ENCODE results near the gene RUNX1. TPM values are rescaled to one million over a fixed set of nuclear protein-coding genes. Genes with fewer than 3 reads are reported as not detected.

RUNX1 gene
- total and polyA plus RNA-seq, 2 donors (not counting 1 experiment from before 2014, with no cell fraction given): 26.3 to 73.0 TPM

DNA sequence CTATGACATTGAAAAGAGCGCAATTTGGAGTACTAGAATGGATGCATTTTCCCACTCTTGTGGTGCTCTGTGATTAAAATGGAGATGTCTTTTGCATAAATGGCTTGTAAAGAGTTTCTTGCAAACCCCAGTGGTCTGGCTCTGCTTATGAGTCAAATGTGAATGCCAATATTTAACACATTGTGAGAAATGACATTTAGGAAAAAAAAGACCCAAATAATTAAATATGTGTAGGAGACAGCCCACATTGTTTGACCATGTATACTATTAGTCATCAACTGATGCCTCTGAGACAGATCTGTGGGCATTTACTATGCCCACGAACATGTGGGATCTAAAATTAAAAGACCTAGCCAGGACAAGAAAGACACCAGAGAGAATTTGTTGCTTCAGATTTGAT, 22.2 kb upstream of the RUNX1 start:
- POLR2A ChIA-PET: no interaction called here
- no peak overlapping the region for H3K9ac ChIP-seq (ENCODE audit: low read length)
- no peak for TF ChIP-seq EZH2 (IDR thresholded peaks at IDR 0.05; ENCODE audit: borderline replicate concordance, insufficient read depth, low read depth, low read length, poor library complexity, severe bottlenecking)
- TF ChIP-seq, protein P1, sequence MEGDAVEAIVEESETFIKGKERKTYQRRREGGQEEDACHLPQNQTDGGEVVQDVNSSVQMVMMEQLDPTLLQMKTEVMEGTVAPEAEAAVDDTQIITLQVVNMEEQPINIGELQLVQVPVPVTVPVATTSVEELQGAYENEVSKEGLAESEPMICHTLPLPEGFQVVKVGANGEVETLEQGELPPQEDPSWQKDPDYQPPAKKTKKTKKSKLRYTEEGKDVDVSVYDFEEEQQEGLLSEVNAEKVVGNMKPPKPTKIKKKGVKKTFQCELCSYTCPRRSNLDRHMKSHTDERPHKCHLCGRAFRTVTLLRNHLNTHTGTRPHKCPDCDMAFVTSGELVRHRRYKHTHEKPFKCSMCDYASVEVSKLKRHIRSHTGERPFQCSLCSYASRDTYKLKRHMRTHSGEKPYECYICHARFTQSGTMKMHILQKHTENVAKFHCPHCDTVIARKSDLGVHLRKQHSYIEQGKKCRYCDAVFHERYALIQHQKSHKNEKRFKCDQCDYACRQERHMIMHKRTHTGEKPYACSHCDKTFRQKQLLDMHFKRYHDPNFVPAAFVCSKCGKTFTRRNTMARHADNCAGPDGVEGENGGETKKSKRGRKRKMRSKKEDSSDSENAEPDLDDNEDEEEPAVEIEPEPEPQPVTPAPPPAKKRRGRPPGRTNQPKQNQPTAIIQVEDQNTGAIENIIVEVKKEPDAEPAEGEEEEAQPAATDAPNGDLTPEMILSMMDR (IDR thresholded peaks at IDR 0.05): no peak
- no peaks in the 10 kb centered on the region for H4K20me1 ChIP-seq (ENCODE audit: control insufficient read depth, insufficient read depth, low read length, poor library complexity, severe bottlenecking)
- peaks cover 0 to 6% (median 0%) of the 10 kb centered on the region in 3 donors for H3K9me3 ChIP-seq (ENCODE audit: control extremely low read depth in 1 of 3, control insufficient read depth in 2 of 3, insufficient read depth in 1 of 3, low read length in 2 of 3)
- WGBS (ENCODE audit: insufficient coverage): 60% methylated on average over 2 of the region's 2 CpGs
- H3K4me3 ChIP-seq (ENCODE audit: control extremely low read depth in 1 of 5, extremely low read depth in 1 of 5, insufficient read depth in 1 of 5, low read depth in 2 of 5, low read length in 4 of 5): no peak overlapping the region
- H3K79me2 ChIP-seq (ENCODE audit: control insufficient read depth, insufficient read depth, low read length): no peaks in the 10 kb centered on the region
- Mint-ChIP-seq H3K27me3 (peaks cover 3% of the 10 kb centered on the region), H3K4me3 (no peak overlapping the region), H3K4me1 (no peaks in the 10 kb centered on the region), H3K27ac (no peak overlapping the region), H3K9me3 (ENCODE audit: insufficient read depth) (no peaks in the 10 kb centered on the region)
- no peak overlapping the region for H3K27ac ChIP-seq (ENCODE audit: low read length in 2 of 2)
- CTCF ChIA-PET: no interaction called here
- ATAC-seq (ENCODE audit: low read depth) (no peak), DNase-seq (no peak)
- intact Hi-C loops (cut with micrococcal nuclease): no loop called here
- H3K4me1 ChIP-seq (ENCODE audit: control insufficient read depth in 2 of 2, insufficient read depth in 2 of 2, low read length in 2 of 2): no peaks in the 10 kb centered on the region
- H3K36me3 ChIP-seq (replicated peaks in 1 of 2; ENCODE audit: control extremely low read depth in 1 of 2, control insufficient read depth in 1 of 2, extremely low read depth in 1 of 2, insufficient read depth in 2 of 2, low read length in 1 of 2): no peaks in the 10 kb centered on the region
- no peak overlapping the region for H2AFZ ChIP-seq (ENCODE audit: insufficient read depth, low read depth, low read length, poor library complexity, severe bottlenecking)
- H3K4me2 ChIP-seq (replicated peaks; ENCODE audit: low read depth, low read length, poor library complexity, severe bottlenecking): no peak overlapping the region
- H3K27me3 ChIP-seq (replicated peaks in 1 of 4; ENCODE audit: control extremely low read depth in 1 of 4, control insufficient read depth in 3 of 4, insufficient read depth in 4 of 4, low read length in 3 of 4): no peaks in the 10 kb centered on the region

DNA sequence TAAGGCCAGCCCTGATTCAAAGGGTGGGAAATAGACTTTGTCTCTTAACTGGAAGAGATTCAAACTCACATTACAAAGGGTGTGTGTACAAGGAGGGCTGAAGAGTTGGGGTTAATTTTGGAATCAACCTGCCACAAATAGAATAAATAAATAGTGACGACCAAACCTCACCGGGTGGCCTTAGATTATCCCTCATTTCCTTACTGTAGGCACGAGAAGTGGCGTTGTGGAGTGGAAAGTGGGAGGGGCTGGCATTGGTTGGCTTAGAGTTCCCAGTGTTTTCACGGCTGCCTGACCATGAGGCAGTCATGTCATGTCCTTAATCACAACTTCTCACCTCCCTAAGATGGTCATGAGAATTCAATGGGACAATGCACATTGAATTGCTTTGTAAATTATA, 21.3 kb upstream of the RUNX1 start:
- TF ChIP-seq, protein P1 (IDR thresholded peaks at IDR 0.05): no peak
- TF ChIP-seq EZH2 (IDR thresholded peaks at IDR 0.05; ENCODE audit: borderline replicate concordance, insufficient read depth, low read depth, low read length, poor library complexity, severe bottlenecking): no peak

More for the DNA sequence above, 21.3 kb upstream of the RUNX1 start:
- no peaks in the 10 kb centered on the region for H3K9me3 Mint-ChIP-seq (ENCODE audit: insufficient read depth)
- Histone ChIP-seq H3K36me3 (replicated peaks in 1 of 2; ENCODE audit: control extremely low read depth in 1 of 2, control insufficient read depth in 1 of 2, extremely low read depth in 1 of 2, insufficient read depth in 2 of 2, low read length in 1 of 2) (no peaks in the 10 kb centered on the region), H3K4me1 (ENCODE audit: control insufficient read depth in 2 of 2, insufficient read depth in 2 of 2, low read length in 2 of 2) (no peaks in the 10 kb centered on the region), H3K9me3 (ENCODE audit: control extremely low read depth in 1 of 3, control insufficient read depth in 2 of 3, insufficient read depth in 1 of 3, low read length in 2 of 3) (peaks cover 0 to 6% (median 0%) of the 10 kb centered on the region in 3 donors), H2AFZ (ENCODE audit: insufficient read depth, low read depth, low read length, poor library complexity, severe bottlenecking) (no peak overlapping the region), H3K27me3 (replicated peaks in 1 of 4; ENCODE audit: control extremely low read depth in 1 of 4, control insufficient read depth in 3 of 4, insufficient read depth in 4 of 4, low read length in 3 of 4) (no peaks in the 10 kb centered on the region), H4K20me1 (ENCODE audit: control insufficient read depth, insufficient read depth, low read length, poor library complexity, severe bottlenecking) (no peaks in the 10 kb centered on the region), H3K27ac (ENCODE audit: low read length in 2 of 2) (no peak overlapping the region), H3K4me3 (ENCODE audit: control extremely low read depth in 1 of 5, extremely low read depth in 1 of 5, insufficient read depth in 1 of 5, low read depth in 2 of 5, low read length in 4 of 5) (no peak overlapping the region), H3K4me2 (replicated peaks; ENCODE audit: low read depth, low read length, poor library complexity, severe bottlenecking) (no peak overlapping the region), H3K9ac (ENCODE audit: low read length) (no peak overlapping the region), H3K79me2 (ENCODE audit: control insufficient read depth, insufficient read depth, low read length) (no peaks in the 10 kb centered on the region)
- H3K27ac Mint-ChIP-seq: no peak overlapping the region
- no peak for DNase-seq
- ChIA-PET POLR2A (no interaction called here), CTCF (no interaction called here)
- WGBS (ENCODE audit: insufficient coverage): no CpG with 5 or more reads among the region's 5 CpGs
- no peaks in the 10 kb centered on the region for H3K4me1 Mint-ChIP-seq
- peaks cover 7% of the 10 kb centered on the region for H3K27me3 Mint-ChIP-seq
- intact Hi-C loops (cut with micrococcal nuclease): no loop called here
- no peak for ATAC-seq (ENCODE audit: low read depth)
- H3K4me3 Mint-ChIP-seq: no peak overlapping the region

All from B cell (primary cell).